HG02571 (cell line): ENCODE data around the gene PTPRE.

Experiments used
- ATAC-seq: cut with Tn5 transposase; IDR thresholded peaks from one replicate; pipeline ENCODE4 v1.9.1; 2021; ENCODE audit warnings: mild to moderate bottlenecking, moderate library complexity; ENCODE audit not compliant: unreplicated experiment

PTPRE gene

DNA sequence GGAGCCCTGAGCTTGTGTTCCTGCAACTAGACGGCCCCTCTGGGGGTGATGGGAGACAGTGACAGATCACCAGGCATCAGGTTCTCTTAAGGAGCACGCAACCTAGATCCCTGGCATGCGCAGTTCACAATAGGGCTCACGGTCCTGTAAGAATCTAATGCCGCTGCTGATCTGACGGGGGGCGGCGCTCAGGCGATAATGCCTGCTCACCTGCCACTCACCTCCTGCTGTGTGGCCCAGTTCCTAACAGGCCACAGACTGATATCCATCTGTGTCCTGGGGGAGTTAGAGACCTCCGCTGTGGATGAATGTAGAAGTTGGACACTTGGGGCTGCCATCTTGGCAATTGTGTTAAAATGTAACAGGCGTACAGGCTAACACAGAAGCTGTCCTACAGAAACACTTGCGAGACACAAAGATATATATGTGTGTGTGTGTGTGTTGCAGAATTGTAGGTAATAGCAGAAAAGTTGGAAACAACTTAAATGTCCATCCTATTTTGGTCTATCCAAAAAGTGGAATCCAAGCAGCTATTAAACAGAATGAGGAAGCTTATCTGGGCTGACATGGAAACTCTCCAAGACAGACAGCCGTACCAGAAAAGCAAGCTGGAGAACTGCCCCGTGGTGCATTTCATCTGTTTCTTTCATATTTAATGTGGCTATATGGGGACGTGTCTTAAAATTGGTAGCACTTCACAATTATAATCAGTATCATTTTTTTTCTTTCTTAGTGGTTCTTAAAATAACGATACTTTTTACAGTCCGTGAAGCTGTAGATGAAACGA is 136.5 kb downstream of the PTPRE start:
- ATAC-seq: no peak

DNA sequence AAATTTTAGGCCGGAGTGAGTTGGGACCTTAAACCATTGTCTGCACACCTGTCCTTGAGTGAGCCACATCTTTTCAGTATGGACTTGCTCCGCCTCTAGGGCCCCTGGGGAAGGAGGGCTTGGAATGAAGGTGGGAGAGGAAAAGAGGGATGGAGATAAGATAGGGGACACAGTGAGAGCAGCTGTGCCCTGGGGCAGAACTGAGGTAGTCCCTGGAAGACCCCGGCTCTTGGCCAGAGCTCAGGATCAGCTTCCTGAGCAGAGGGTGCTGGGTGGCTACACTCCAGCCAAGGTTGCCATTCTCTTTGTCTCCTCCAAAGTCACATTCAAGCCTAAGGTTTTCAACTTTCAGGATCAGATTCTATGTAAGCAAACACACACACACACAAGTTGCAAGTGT is 137.3 kb downstream of the PTPRE start:
- ATAC-seq: no peak

DNA sequence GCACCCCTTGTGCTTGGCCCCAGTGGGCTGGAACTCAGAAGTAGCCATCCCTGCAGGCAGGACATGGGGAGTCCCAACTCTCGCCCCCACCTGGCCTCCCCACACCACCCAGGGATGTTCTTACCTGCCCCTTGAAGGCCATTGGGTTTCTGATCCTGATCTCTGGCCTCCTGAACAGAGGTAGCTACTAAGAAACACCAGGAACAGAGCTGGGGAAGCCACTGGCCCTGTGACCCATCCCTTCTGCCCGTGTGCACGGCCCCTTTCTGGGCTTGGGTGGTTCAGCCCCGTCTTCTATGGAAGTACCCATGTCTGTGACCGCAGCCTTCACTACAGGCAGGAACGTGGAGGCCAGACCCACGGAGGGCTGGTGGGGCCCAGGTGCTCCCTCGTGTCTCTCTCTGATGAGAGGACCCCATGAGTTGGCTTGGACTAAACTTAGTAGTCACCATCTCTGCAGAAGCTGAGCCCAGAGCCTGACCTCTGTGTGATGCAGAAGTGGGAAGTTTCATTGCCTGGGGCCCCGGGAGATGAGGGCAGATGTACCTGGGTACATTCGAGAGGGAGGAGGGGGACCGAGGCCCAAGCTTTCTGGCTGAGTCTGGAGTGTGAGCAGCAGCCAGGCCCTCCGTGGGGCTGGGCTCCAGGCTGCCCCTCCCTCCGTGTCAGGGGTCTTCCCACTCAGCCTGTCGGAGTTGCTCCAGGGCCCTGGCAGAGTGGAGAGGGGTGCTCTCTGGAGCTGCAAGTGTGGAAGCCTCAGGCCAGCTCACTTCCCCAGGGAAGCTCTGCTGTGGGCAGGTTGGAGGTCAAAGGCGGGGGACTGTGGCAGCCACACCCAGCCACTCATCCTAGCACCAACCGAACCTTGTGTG is 138.3 kb downstream of the PTPRE start:
- no peak for ATAC-seq

DNA sequence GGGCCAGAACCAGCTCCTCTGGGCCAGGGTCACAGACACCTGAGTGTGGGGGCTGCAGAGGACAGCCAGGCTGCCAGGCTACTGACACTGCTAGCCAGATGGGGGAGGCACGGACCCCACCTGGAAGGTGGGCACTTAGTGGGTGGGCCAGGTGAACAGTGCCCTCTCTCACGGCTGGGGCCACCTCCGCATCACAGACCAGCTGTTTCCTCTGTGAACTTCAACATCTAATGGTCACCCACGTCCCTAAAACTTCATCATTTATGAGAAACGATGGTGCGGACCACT is 138.9 kb downstream of the PTPRE start:
- no peak for ATAC-seq

DNA sequence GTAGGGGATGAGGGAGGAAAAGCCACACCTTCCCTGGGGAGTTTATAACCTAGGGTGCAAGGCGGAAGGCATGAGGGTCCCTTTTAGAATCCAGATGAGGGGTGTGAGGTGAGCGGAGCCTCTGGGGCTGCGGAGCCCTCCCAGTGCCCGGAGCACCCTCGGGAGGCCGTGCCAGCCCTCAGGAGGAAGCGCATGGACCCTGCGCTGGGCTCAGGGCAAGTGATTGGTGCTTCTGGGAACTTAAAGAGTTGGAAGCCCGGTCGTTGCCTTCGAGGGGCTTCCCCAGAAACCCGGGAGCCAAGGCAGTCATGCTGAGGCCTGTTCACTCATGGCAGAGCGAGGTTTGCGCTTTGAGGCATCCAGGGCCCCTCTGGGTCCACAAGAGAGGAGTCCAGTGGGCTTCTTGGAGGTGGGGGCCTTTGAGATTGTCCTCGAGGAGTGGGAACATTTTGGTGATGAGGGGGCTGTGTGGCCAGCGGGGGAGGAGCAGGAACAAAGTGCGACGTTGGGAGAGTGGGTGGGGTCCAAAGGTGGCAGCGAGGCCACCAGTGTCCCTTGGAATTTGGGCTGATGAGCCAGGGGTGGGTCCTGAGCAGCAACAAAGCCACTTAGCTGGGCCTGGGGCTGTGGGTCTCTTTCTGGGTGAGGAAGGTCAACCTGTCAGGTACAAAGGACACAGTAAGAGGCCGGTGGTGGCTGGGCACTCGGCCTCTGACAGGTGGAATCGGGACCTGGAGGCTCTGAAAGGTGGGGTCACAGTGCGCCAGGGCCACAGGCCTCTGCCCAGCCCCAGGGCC is 139.5 kb downstream of the PTPRE start:
- no peak for ATAC-seq

DNA sequence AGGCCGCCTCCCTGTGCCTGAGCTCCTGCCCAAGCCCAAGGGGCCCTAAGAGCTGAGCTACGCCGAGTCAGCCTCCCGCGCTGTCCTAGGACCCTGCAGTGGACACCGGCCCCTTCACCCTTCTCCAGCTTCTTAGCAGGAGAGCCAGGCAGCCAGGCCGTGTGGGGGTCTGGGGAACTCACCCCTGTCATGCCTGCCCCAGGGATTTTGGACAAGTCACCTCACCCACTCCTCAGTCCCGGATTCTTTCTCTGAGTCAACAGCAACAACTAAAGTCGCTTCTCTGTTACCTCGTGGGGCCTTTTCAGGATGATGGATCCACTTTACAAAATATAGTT is 140.0 kb downstream of the PTPRE start:
- no peak for ATAC-seq

DNA sequence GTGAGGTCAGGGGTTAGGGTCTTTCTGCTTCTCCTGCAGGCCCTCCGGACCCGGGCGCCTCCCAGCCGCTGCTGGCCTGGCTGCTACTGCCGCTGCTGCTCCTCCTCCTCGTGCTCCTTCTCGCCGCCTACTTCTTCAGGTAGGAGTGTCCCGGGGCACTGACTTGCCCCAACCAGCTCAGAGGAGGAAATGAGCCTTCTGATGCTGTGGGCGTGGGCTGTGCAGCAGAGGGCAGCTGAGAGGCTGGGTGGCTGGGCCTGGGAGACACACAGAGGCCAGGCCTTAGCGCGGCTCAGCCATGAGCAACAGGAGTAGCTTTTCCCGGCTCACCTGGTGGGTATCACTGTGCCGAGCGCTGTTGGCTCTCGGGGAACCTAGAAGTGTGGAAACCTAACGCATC is 140.4 kb downstream of the PTPRE start:
- ATAC-seq: peak; percentile 99

DNA sequence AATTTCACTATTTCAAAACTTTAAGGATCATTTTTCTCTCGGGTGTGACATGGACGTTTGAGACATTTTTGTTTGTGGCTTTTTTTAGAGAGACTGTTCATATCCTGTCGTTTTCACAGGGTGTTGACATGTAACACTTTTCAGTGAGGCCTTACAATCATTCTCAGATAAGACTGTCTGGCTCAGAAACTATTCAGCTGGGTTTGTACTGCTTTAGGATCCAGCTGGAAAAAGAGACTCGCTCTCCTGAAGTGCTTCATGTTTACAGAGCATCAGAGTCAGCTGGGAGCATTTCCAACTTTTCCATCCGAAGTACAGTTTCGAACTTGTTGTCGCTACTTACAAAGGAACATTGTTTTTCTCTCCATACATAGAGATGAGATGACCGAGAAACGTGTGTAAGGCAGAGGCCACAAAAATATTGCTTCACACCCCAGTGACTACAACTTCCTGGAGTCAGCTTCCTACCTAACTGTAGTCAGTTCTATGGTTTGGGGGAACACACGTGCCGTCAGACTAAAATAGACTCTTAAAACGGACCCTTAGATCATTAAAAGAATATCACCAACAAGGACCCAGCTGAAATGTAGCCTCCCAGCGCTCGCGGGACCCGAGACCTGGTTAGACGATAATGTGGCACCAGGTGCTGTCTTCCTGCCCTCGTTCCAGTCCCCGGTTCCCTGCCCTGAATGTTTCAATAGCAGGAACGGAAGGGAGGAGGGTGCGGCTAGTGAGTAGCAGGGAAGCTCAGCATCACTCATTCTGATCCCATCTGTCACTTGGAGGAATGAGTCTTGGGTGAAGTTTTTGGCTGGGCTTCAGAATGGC is 141.3 kb downstream of the PTPRE start:
- no peak for ATAC-seq

DNA sequence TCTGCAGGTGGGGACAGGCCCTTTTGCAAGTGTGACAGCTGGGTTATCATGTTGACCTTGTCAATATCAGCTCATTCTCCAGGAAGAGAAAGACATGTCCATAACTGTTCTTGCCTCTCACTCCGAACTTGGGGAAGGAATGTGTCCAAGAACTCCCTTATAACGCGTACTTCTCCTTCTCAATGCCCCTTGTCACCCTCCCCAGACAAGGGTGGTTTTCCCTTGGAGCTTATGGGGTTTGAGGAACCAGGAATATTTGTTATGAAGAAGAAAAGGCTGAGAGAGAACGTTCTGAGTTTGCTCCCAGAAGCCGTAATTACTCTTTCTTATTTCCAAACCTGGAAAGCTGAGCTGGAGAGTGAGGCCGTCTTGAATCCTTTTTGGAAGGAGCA is 141.9 kb downstream of the PTPRE start:
- ATAC-seq: no peak

DNA sequence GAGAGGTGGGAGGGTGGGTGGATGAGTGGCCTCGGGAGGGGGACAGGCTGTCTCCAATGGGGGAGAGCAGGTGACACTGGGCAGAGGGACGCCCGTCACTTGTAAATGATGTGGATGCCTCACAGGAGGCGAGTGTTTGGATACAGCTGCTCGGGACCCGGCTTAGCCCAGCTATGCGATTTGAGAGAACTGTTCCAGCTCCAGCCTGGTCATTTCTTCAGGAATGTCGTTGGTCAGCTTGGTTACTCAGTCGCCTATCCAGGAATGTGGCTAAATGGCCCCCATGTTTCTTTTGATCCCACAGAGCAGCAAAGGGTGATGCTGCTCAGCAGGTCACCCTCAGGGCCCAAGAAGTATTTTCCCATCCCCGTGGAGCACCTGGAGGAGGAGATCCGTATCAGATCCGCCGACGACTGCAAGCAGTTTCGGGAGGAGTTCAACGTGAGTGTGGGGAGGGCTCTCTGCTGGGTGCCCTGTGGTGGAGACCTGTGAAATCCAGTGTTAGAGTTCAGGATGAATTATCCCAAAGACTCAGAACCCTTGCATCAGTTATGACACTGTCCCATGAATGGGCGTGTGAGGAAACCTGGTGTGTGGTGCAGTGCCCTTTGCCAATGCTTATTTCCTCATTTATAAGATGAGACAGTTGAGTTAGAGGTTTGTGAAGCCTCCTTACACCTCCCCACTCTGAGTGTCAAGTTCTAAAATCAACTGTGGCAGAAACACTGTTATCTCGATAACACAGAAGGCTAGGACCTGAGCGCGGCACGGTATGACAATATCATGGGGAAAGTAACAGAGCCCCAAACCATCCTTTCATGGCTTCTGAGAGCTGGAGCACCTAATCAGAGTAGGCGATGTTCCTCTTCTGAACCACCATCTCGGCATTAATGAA is 142.6 kb downstream of the PTPRE start:
- no peak for ATAC-seq

DNA sequence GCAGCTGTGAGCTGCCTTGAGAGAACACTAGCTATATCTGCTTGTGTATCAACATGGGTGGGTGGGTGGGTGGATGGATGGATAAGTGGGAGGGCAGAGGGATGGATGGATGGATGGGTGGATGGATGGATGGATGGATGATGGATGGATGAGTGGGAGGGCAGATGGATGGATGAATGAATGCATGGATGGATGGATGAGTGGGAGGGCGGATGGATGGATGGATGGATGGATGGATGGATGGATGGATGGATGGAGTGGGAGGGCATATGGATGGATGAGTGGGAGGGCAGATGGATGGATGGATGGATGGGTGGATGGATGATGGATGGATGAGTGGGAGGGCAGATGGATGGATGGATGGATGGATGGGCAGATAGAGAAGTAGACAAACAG is 143.2 kb downstream of the PTPRE start:
- no peak for ATAC-seq

DNA sequence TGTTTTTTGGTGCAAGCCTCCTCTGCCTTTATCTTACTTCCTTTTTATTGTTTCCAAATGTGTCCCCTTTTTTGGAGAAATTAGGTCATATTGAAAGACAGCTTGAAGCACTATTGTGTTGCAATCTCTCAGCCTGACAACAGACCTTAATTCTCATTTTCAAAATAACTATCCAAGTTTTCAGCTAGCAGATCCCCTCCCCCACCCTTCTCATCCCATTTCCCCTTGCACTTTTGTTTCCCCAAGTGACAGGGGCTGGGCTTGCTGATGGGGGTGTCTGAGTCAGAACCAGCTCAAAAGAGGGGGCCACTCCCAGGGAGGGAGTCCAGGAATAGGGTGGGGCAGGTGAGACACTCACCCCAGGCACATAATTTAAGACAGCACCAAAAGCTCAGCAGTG is 144.0 kb downstream of the PTPRE start:
- no peak for ATAC-seq

DNA sequence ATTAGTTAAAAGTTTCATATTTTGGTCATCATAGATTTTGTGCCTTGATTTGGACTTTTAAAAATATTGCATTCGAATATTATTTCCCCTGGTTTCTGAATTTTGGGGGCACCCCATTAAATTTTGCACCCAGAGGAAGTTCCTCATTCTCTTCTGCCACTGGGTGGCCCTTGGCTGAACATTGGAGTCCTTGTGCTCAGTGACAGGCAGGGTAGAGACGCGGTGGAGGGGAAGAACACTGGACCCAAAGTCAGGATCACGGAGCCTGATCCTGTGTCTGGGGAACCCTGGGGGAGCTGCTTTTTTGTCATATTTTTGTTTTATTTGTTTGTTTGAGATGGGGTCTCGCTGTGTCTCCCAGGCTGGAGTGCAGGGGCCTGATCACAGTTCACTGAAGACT is 144.6 kb downstream of the PTPRE start:
- ATAC-seq: no peak

DNA sequence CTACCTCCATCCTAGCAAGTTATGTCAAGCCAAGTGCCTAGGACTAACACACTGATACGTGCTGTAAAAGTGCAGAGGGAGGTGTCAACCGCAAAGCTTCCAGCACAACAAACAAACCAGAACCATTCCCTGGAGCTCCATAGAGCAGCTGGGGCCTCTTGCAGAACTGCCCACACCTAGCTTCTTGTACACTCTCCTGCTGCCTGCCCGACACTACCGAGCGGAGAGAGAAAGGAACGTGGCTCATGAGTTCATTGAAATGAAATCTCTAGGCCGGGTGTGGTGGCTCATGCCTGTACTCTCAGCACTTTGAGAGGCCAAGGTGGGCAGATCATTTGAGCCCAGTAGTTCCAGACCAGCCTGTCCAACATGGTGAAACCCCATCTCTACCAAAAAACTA is 145.8 kb downstream of the PTPRE start:
- ATAC-seq: no peak

DNA sequence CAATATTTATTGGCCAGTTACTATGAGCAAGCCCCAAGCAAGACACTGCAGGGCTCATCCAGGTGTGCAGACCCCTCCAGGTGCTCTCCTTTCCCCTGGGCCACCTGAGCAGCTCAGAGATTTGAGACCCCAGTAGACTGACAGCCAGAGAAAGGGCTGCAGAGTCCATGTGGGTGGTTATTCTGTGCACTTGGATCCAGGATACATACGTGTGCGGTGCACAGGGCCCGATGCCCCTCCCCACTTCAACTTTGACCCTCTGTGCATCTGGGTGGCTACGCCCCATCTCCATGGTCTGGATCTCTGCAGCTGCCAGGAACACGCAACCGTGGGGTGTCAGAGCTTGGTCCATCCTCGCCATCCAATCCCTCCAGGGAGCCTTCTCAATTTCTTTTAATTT is 146.5 kb downstream of the PTPRE start:
- ATAC-seq: no peak

DNA sequence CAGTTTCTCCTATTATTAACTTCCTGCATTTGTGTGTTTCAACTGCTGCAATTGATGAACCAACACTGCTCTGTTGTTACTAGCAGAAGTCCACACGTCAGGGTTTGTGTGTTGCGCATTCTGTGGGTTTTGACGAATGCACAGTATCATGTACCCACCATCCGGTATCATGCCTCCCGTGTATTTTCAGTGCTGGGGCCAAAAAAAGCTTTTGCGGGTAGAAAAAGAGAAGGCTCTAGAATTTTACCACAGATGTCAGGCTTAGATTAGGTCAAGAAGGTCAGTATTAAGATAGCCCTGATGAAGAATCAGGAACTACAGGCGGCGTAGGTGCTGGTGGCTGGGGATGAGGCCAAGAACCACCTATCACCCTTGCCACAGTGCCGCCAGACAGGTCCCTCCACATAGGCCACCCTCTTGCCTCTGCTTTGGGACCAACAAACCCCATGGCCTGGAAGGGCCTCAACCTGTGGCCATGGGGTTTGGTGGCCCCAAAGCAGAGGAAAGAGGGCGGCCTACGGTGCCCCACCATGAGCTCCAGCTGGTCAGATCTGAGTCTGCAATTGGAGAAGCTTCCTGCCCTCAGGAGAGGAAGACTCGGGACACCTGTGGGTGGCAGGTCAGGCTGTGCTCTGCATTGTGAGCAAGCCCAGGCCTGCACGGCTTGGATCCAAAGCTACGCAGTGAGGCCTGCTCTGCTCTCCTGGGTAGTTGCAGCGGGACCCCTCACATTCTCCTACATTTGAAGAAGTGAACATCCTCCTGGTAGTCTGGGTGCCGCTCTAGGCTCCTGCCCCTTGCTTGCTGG is 147.5 kb downstream of the PTPRE start:
- no peak for ATAC-seq

DNA sequence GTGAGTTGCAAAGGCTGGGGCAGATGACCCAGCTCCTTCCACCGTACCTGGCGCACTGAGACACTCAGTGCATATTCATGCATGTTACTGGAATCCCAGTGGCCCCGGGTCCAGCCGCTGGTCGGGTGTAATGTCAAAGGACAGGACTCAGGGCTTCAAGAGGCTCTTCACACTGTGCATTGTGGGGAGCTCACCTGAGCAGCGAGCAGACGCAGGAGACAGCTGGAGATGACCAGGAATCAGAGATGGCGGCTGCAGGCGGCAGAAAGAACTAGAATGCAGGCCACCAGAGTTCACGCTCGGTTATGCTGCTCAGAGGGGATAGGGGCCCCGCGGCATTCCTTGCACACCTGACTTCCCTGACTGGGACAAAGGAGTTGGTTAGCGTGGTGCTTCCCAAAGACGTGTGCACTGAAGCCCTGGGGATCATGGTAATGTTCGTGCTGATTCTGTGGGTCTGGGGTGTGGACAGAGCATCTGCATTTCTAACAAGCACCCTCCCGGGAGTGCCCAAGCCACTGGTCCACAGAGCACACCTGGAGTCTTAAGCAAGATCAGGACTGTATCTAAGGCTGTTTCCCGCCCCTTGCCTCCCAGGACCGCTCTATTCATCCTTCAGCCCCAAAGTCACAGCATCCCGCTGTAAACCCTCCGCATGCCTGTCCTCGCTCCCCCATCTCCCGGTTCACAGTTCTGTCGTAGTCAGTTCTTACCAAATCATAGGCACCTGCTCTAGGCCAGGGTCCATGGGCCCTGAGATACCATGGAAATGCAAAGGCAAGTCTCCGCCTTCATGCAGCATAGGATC is 148.4 kb downstream of the PTPRE start:
- no peak for ATAC-seq

DNA sequence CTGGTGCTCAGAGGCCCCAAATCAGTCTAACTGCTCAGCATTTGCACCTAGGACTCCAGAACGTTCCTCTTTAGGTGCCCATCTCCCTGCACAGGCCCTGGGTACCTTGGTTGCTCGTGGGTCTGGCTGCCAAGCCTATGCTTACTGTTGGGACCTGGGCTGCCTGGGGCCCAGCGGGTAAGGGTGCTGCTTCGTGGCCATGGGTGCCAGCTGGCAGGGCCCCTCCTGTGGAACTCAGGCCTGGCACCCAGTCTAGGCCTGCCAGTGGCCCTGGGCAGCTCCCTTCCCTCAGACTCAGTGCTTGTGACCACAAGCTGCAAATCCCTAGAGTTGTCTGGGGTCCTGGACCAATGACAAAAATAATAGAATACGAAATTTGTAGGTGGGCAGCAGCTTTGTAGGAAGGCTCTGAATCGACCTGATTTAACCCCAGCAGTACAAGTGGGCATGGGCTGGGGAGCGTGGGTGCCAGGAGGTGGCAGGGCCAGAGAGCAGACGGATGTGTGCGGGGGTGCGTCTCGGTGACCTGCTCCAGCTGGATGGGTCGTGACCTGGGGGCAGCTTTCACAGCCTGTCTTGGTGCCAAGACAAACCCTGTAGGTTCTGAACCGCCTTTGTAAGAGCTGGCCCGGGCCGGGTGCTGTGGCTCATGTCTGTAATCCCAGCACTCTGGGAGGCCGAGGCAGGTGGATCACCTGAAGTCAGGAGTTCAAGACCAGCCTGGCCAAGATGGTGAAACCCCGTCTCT is 149.6 kb downstream of the PTPRE start:
- no peak for ATAC-seq
